Panc1 (cell line): ENCODE data around the gene DDX10. TPM values are rescaled to one million over a fixed set of nuclear protein-coding genes. Genes with fewer than 3 reads are reported as not detected.
"Not testable (repeated sequence)": the region's sequence is repeated elsewhere in the genome, so short reads cannot be mapped to it uniquely, and the experiment has no call there.

Experiments used
- ATAC-seq: fragments of 200-7000 bp; cut with Tn5 transposase; 2 replicates; pipeline ENCODE4 v1.9.1; 2020; ENCODE audit warnings: mild to moderate bottlenecking, moderate library complexity
- BruUV-seq: library from RNA; stranded (reverse); fragments of 400-500 nt; replicated peaks from 2 replicates; lab custom pipeline; 2021; lab: Mats Ljungman, UMichigan
- CTCF ChIA-PET: fragments of 300-600 bp; sonication (Branson Sonifier 250); formaldehyde crosslinking; loops from one replicate; lab custom pipeline; 2022; ENCODE audit warnings: antibody characterized with exemption; lab: Charles Lee
- POLR2A ChIA-PET: fragments of 300-600 bp; sonication (Branson Sonifier 250); formaldehyde crosslinking; loops from one replicate; lab custom pipeline; 2022; ENCODE audit warnings: antibody characterized with exemption; lab: Charles Lee
- DNase-seq: peaks from one replicate; pipeline ENCODE4 v3.0.0-alpha.2; 2010; ENCODE audit warnings: low read depth, low spot score
- H3K27ac ChIP-seq: 2 replicates; pipeline ENCODE4 v1.5.1; 2011; ENCODE audit warnings: mild to moderate bottlenecking, low read length, inconsistent platforms
- H3K27me3 ChIP-seq: fragments of 200-500 bp; sonication (Bioruptor generic); 2 replicates; pipeline ENCODE4 v1.6.0; 2014; ENCODE audit warnings: low read length, inconsistent platforms; ENCODE audit not compliant: control insufficient read depth, insufficient read depth
- H3K36me3 ChIP-seq: fragments of 200-500 bp; sonication (Bioruptor generic); 2 replicates; pipeline ENCODE4 v1.5.1; 2014; ENCODE audit warnings: inconsistent platforms, mild to moderate bottlenecking, low read length, moderate library complexity; ENCODE audit not compliant: control insufficient read depth, insufficient read depth
- H3K4me1 ChIP-seq: 2 replicates; pipeline ENCODE4 v1.5.1; 2011; ENCODE audit warnings: inconsistent platforms, mild to moderate bottlenecking, low read length, moderate library complexity; ENCODE audit not compliant: control insufficient read depth, insufficient read depth
- H3K4me3 ChIP-seq, 2 experiments: 2 replicates each; pipeline ENCODE4 v1.5.1; 2011 to 2012; ENCODE audit warnings: low read depth in 2 of 2, low read length in 2 of 2, mild to moderate bottlenecking in 2 of 2, inconsistent platforms in 1 of 2, moderate library complexity in 1 of 2
- H3K9me3 ChIP-seq: fragments of 200-500 bp; sonication (Bioruptor generic); 2 replicates; pipeline ENCODE4 v1.5.1; 2014; ENCODE audit warnings: low read depth, mild to moderate bottlenecking, inconsistent platforms, low read length, moderate library complexity; ENCODE audit not compliant: control insufficient read depth, insufficient read depth
- POLR2AphosphoS5 ChIP-seq: IDR thresholded peaks from 2 replicates; pipeline ENCODE4 v1.6.1; 2012; ENCODE audit warnings: mild to moderate bottlenecking, low read depth, low read length, moderate library complexity
- REST ChIP-seq, 2 experiments: IDR thresholded peaks; 2 replicates each; pipeline ENCODE4 v1.6.1; 2011 to 2012; ENCODE audit warnings: low read depth in 2 of 2, control low read depth in 1 of 2, low read length in 1 of 2, mild to moderate bottlenecking in 1 of 2, moderate library complexity in 1 of 2; ENCODE audit not compliant: insufficient read depth in 1 of 2
- SIN3A ChIP-seq: IDR thresholded peaks from 2 replicates; pipeline ENCODE4 v1.6.1; 2012; ENCODE audit warnings: low read depth, mild to moderate bottlenecking, low read length, moderate library complexity, borderline replicate concordance; ENCODE audit not compliant: insufficient read depth
- TCF7L2 ChIP-seq: IDR thresholded peaks from 2 replicates; pipeline ENCODE4 v1.6.1; 2011; ENCODE audit warnings: mild to moderate bottlenecking, low read depth, low read length, inconsistent platforms
- in situ Hi-C: cut with HindIII; loops from 2 replicates; pipeline ENCODE4 v1.10.0; 2016; ENCODE audit warnings: low sequenced_read_pairs, low pct_unique_long_range_greater_than_20kb
- intact Hi-C: fragments of 100-400 bp; cut with micrococcal nuclease; formaldehyde crosslinking; loops from one replicate; pipeline ENCODE4 v1.10.0; 2022; ENCODE audit not compliant: unreplicated experiment
- total RNA-seq: library from RNA; stranded (reverse); gene quantifications from one replicate; pipeline ENCODE4 v1.2.1, GENCODE V29; 2021; ENCODE audit not compliant: unreplicated experiment
- TF ChIP-seq, protein P1 (sequence below): fragments of 450-650 bp; IDR thresholded peaks from 2 replicates; pipeline ENCODE4 v1.5.1; 2017; ENCODE audit warnings: mild to moderate bottlenecking

The DDX10 gene
- total RNA-seq, 1 experiment from 2014 or later: 48.8 TPM

GRCh38 chr11:108818971-108819370 lies 154.1 kb downstream of the DDX10 start:
- ATAC-seq (no peak), DNase-seq (no peak)
- H3K27me3 ChIP-seq: no peaks in the 10 kb centered on the region
- no peaks in the 10 kb centered on the region for H3K36me3 ChIP-seq
- no peaks in the 10 kb centered on the region for H3K9me3 ChIP-seq
- in situ Hi-C loops: no loop called here
- POLR2A ChIA-PET: no interaction called here
- CTCF ChIA-PET: no interaction called here
- no TSS peak for BruUV-seq
- no peak overlapping the region for H3K4me3 ChIP-seq
- no peak overlapping the region for H3K27ac ChIP-seq
- TF ChIP-seq POLR2AphosphoS5 (no peak), SIN3A (no peak), REST (IDR thresholded peaks at IDR 0.05; ENCODE audit: insufficient read depth in 1 of 2, low read depth in 2 of 2, low read length in 1 of 2) (no peak), TCF7L2 (no peak)
- TF ChIP-seq, protein P1, sequence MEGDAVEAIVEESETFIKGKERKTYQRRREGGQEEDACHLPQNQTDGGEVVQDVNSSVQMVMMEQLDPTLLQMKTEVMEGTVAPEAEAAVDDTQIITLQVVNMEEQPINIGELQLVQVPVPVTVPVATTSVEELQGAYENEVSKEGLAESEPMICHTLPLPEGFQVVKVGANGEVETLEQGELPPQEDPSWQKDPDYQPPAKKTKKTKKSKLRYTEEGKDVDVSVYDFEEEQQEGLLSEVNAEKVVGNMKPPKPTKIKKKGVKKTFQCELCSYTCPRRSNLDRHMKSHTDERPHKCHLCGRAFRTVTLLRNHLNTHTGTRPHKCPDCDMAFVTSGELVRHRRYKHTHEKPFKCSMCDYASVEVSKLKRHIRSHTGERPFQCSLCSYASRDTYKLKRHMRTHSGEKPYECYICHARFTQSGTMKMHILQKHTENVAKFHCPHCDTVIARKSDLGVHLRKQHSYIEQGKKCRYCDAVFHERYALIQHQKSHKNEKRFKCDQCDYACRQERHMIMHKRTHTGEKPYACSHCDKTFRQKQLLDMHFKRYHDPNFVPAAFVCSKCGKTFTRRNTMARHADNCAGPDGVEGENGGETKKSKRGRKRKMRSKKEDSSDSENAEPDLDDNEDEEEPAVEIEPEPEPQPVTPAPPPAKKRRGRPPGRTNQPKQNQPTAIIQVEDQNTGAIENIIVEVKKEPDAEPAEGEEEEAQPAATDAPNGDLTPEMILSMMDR: no peak
- no peaks in the 10 kb centered on the region for H3K4me1 ChIP-seq
- intact Hi-C loops: no loop called here

DNA sequence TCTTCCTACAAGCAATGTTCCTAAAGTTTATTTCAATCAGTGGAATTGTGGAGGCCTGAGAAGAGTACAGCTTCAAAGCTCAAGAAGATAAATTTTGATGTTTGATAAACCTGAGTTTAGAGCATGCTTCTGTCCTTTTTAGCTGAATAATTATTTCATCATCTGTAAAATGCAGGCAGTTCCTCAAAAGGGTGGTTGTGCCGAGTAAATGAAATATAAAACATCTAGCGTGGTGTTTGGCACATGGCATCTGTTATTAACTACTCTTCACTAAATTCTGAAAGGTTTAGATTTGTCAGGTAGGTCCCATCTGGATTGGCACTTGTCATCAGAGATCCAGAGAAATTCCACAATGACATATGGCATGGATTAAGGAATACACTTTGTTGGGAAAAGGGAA lies 155.1 kb downstream of the DDX10 start:
- Histone ChIP-seq H3K9me3 (no peaks in the 10 kb centered on the region), H3K27ac (no peak overlapping the region), H3K4me1 (no peaks in the 10 kb centered on the region), H3K27me3 (no peaks in the 10 kb centered on the region), H3K36me3 (no peaks in the 10 kb centered on the region), H3K4me3 (no peak overlapping the region)
- POLR2A ChIA-PET: interaction anchor here (0.6 kb wide), 1 partner anchor 8 kb away, joined by 8 read pairs; no protein-coding TSS in a partner anchor
- TF ChIP-seq, protein P1: no peak
- TF ChIP-seq SIN3A (no peak), REST (IDR thresholded peaks at IDR 0.05; ENCODE audit: insufficient read depth in 1 of 2, low read depth in 2 of 2, low read length in 1 of 2) (no peak), TCF7L2 (no peak), POLR2AphosphoS5 (no peak)
- ATAC-seq: no peak
- in situ Hi-C loops (no loop called here), intact Hi-C loops (no loop called here)
- no TSS peak for BruUV-seq
- no peak for DNase-seq
- CTCF ChIA-PET: no interaction called here

DNA sequence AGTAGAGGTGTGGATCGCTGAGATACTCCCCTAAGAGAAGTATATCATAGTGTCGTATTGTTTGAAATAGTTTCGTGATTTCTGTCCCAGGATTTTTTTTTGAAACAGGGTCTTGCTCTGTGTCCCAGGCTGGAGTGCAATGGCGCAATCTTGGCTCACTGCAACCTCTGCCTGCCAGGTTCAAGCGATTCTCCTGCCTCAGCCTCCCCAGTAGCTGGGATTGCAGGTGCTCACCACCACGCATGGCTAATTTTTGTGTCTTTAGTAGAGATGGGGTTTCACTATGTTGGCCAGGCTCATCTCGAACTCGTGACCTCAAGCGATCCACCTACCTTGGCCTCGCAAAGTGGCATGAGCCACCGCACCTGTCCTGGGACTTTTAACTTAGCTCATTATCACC lies 159.1 kb downstream of the DDX10 start:
- H3K4me3 ChIP-seq, H3K4me1 ChIP-seq, H3K9me3 ChIP-seq, H3K27ac ChIP-seq, H3K36me3 ChIP-seq, BruUV-seq, H3K27me3 ChIP-seq, POLR2A ChIA-PET, DNase-seq, intact Hi-C loops, CTCF ChIA-PET, in situ Hi-C loops, ATAC-seq: not testable (repeated sequence)
